CD4-positive, alpha-beta T cell treated with Interleukin-6 at 100 ng/mL for 8 hours (primary cell): ENCODE results near the gene FDX2.
"Not testable (repeated sequence)": the region's sequence is repeated elsewhere in the genome, so short reads cannot be mapped to it uniquely, and the experiment has no call there.

Source experiments
- DNase-seq: peaks from one replicate; pipeline ENCODE4 v3.0.0-alpha.2; 2020; ENCODE audit warnings: mixed read lengths, low spot score

FDX2 gene

DNA sequence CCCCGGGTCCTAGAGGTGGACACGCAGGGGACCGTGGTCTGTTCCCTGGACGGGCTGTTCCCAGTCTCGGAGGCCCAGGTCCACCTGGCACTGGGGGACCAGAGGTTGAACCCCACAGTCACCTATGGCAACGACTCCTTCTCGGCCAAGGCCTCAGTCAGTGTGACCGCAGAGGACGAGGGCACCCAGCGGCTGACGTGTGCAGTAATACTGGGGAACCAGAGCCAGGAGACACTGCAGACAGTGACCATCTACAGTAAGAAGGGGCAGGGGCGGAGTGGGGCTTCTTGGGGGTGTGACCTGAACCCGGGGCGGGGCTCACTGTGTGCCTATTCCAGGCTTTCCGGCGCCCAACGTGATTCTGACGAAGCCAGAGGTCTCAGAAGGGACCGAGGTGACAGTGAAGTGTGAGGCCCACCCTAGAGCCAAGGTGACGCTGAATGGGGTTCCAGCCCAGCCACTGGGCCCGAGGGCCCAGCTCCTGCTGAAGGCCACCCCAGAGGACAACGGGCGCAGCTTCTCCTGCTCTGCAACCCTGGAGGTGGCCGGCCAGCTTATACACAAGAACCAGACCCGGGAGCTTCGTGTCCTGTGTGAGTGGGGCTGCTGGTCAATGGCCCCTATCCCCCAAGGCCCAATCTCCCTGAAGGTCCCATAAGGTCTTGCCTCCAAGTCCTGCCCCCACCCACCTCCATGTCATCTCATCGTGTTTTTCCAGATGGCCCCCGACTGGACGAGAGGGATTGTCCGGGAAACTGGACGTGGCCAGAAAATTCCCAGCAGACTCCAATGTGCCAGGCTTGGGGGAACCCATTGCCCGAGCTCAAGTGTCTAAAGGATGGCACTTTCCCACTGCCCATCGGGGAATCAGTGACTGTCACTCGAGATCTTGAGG, 31.5 kb downstream of the FDX2 start:
- DNase-seq = no peak

DNA sequence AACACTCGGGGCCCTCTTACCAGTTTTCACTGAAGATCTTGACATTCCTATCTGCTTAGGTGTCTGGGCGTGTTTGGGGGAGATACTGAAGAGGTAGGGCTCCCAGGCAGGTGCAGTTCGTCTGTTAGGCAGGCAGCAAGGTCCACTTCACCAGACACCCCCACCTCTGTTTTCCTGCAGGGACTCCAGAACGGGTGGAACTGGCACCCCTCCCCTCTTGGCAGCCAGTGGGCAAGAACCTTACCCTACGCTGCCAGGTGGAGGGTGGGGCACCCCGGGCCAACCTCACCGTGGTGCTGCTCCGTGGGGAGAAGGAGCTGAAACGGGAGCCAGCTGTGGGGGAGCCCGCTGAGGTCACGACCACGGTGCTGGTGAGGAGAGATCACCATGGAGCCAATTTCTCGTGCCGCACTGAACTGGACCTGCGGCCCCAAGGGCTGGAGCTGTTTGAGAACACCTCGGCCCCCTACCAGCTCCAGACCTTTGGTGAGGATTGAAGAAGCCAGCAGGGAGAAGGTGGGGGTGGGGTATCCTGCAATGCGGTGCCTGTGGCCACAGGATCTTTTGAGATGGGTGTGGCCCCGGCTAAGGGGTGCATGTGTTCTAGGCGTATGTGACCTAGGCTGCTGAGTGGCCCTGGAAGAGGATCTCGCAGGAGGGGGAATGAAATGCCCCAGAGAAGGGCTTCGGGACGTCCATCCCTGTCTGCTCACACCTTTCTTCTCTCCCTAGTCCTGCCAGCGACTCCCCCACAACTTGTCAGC, 32.3 kb downstream of the FDX2 start:
- no peak for DNase-seq

DNA sequence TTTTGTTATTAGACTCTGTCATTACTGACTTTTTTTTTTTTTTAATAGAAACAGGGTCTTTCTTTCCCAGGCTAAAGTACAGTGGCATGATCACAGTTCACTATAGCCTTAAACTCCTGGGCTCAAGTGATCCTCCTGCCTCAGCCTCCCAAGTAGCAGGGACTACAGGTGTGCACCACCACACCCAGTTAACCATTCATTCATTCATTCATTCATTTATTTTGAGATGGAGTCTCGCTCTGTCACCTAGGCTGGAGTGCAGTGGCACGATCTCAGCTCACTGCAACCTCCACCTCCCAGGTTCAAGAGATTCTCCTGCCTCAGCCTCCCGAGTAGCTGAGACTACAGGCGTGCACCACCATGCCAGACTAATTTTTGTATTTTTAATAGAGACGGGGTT, 33.8 kb downstream of the FDX2 start:
- DNase-seq = not testable (repeated sequence)

DNA sequence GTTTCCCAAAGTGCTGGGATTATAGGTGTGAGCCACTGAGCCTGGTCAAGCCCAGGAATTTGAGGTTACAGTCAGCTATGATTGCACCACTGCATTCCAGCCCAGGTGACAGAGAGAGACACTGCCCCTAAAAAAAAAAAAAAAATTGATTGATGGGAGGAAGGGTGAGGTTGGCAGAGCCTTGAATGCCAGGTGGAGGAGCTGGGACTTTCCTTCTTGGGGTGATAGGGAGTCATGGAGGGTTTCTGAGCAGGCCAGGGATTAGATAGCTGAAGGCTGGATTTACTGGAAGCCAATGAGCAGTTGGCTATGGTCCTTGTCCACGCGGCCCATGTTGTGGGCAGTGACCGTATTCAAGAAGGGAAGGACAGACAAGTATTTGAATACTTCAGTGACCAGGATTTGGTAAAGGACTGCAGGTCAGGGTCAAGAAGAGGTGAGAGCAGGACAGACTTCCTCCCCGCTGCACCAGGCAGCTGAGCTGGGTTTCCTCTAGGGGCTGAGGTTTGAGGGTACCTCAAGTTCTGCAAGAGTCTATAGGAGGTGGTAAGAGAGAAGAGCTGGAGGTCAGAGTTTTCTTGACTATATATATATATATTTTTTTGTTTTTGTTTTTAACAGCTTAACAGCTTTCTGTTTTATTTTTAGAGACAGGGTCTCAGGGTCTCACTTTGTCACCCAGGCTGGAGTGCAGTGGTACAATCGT, 35.9 kb downstream of the FDX2 start:
- DNase-seq = no peak

DNA sequence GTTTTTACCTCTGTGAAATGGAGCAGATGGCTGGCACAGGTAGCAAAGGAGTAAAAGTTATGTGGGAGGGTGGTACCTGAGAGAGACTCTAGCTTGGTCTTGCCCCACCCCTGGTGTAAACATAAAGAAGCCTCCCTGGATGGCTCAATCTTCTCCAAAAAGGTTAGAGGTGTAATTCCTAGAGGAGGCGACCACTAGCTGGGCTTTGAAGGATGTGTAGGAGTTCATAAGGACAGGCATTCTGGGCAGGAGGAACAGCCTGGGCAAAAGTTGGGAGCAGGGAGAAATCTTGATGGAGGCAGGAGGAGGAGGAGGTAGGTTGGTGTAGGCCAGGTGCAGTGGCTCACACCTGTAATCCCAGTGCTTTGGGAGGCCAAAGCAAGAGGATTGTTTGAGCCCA, 36.9 kb downstream of the FDX2 start:
- DNase-seq = no peak

DNA sequence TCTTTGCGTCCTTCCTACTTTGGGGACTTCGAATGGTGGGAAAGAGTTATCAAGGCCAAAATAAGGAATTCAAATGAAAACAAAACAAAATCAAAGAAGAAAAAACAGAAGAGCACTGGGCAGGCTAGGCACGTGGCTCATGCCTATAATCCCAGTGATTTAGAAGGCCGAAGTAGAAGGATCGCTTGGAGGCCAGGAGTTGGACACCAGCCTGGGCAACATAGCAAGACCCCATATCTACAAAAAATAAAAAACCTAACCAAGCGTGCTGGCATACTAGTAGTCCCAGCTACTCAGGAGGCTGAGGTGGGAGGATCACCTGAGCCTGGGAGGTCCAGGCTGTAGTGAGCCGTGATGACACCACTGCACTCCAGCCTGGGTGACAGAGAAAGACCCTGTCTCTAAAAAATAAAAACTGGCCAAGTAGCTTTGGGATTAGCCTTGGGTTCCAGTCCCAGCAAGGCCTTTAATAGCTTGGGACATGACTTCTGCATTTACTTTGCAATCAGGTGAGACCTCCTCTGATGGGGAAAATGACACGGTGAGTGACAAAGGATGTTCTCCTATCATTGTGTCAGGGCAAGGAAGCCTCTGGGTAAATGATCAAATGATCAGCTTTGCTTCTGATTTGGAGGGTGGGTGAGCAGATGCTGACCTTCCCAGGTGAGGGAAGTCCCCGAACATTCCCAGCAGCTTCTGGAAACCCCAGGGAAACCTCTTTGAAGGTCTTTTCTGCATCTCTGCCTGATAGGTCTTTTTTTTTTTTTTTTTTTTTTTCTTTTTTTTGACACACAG, 37.8 kb downstream of the FDX2 start:
- no peak for DNase-seq

DNA sequence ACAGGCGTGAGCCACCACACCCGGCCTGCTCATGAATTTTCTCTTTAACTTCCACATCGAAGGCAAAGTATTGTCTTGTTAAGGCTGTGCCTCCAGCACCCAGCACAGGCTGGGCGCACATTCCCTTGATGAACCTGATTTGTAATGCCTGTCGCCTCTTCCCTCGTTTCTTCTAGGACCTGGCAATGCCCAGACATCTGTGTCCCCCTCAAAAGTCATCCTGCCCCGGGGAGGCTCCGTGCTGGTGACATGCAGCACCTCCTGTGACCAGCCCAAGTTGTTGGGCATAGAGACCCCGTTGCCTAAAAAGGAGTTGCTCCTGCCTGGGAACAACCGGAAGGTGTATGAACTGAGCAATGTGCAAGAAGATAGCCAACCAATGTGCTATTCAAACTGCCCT, 41.2 kb downstream of the FDX2 start:
- DNase-seq = no peak

DNA sequence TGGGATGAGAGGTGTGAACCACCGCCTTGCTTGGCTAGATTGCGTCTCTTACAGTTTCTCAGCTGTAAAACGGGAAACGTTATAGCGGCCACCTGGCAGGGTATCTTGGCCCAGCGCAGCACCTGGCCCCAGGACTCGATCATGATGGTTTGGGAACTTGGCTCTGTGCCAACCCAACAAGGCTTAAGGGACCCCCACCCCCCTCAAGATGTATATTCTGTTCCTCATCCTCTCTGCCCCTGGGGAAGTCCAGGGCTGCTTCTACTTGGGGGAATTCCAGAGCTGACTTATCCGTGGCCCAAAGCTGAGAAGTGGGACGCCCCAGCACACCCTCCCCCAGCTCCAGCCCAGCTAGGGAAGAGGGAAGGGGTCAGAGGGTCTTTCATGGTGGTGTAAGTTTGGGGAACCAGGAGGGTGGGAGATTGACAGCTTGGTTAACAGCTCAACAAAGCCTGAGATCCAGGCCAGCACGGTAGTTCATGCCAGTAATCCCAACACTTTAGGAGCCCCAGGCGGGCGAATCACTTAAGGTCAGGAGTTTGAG, 44.2 kb downstream of the FDX2 start:
- peak; percentile 44 for DNase-seq

DNA sequence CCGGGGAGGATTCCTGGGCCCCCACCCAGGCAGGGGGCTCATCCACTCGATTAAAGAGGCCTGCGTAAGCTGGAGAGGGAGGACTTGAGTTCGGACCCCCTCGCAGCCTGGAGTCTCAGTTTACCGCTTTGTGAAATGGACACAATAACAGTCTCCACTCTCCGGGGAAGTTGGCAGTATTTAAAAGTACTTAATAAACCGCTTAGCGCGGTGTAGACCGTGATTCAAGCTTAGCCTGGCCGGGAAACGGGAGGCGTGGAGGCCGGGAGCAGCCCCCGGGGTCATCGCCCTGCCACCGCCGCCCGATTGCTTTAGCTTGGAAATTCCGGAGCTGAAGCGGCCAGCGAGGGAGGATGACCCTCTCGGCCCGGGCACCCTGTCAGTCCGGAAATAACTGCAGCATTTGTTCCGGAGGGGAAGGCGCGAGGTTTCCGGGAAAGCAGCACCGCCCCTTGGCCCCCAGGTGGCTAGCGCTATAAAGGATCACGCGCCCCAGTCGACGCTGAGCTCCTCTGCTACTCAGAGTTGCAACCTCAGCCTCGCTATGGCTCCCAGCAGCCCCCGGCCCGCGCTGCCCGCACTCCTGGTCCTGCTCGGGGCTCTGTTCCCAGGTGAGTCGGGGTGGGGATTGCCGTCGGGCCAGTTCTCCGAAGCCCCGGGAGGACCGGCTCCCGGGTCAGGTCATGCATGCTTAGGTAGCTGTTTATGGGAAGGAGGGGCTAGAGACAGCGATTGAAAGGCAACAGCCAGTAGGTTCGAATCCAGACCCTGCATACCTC, 45.0 kb downstream of the FDX2 start, which contains the start of gene ICAM1:
Gene ICAM1 (plus strand): TSS at position 505 of the 779 bp plus-strand sequence. CDS start 40 bp downstream, at position 545.
- peak; percentile 72 for DNase-seq

DNA sequence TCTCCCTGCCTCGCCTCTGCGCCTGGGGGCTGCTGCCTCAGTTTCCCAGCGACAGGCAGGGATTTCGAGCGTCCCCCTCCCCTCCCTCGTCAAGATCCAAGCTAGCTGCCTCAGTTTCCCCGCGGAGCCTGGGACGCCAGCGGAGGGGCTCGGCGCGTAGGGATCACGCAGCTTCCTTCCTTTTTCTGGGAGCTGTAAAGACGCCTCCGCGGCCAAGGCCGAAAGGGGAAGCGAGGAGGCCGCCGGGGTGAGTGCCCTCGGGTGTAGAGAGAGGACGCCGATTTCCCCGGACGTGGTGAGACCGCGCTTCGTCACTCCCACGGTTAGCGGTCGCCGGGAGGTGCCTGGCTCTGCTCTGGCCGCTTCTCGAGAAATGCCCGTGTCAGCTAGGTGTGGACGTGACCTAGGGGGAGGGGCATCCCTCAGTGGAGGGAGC, 45.6 kb downstream of the FDX2 start:
- DNase-seq = peak; percentile 62

DNA sequence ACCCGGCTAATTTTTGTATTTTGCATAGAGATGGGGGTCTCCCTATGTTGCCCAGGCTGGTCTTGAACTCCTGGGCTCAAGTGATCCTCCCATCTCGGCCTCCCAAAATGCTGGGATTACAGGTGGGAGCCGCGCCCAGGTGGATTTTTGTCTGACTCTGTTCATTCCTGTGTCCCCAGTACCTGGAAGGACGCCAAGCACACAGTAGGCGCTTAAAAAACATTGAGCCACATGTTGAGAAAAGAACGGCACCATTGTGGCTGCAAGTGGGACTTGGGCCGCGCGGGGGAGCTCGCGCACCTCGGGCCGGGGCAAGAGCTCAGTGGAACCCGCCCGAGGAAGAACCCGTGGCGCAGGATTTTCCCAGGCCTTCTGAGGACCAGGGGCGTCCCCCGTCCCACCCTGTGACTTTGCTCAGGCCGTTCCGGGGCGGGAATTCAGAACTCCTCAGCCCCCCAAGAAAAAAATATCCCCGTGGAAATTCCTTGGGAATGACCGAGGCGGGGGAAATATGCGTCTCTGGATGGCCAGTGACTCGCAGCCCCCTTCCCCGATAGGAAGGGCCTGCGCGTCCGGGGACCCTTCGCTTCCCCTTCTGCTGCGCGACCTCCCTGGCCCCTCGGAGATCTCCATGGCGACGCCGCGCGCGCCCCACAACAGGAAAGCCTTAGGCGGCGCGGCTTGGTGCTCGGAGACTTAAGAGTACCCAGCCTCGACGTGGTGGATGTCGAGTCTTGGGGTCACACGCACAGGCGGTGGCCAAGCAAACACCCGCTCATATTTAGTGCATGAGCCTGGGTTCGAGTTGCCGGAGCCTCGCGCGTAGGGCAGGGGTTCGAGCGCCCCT, 46.3 kb downstream of the FDX2 start:
- peak; percentile 83 for DNase-seq

DNA sequence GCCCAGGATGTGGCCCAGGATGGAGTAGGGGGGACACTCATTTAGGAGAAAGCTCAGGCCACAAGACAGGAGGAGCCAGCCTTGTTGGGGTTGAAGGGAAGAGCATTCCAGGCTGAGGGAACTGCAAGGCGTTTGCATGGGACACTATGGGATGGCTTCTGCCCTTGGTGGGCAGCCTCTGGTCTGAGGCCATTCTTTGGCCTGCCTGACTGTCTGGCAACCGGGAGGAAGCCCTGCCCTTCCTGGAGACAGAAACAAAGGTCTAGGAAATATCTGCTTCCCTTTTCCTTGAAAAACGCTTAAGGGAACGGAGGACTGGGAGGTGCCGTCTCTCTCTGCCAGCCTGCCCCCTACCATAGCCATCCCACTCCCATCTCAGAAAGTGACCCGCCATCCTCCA, 47.7 kb downstream of the FDX2 start:
- DNase-seq = no peak

DNA sequence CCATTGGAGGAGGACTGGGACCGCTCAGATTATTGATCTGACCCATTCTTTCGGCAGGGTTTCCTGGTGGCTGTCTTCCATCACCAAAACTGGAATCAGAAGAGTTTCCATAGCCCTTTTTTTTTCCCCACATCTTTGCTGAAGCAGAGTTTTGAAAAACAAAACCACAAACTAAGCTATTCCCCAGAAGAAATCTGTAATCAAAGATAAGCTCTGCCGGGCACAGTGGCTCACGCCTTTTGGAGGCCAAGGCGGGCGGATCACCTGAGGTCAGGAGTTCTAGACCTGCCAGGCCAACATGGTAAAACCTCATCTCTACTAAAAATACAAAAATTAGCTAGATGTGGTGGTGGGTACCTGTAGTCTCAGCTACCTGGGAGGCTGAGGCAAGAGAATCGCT, 49.1 kb downstream of the FDX2 start:
- DNase-seq = no peak

DNA sequence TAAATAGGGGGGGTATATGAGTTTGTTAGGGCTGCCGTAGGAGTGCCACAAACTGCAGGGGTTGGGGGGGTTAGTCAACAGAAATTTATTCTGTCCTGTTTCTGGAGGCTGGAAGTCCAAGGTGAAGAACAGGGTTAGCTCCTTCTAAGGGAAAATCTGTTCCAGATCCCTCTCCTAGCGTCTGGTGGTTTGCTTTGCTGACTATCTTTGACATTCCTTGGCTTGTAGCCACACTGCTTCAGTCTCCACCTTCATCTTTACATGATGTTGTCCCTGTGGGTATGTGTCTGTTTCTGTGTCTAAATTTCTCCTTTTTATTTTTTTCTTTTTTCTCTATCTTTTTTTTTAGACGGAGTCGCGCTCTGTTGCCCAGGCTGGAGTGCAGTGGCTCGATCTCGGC, 53.0 kb downstream of the FDX2 start:
- no peak for DNase-seq

DNA sequence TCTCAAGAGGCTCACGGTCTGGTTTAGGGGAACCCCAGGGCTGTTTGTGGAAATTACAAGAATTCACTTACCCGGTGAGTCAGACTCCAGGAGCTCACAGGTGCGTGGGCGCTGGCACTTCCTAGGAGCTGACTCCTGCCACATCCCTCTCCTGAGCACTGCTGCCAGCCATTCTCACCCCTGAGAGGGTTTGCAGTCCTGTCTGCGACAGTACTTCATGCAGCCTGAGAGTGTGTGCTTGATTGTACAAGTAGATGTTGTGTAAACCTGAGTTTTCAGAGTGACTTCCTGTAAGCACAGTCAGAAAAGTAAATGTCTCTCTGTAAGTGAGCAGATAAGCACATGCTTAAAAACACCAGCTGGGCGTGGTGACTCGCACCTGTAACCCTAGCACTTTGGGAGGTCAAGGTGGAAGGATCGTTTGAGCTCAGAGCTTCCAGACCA, 55.7 kb downstream of the FDX2 start:
- DNase-seq = peak; percentile 10
